NCI-H460 (cell line): ENCODE measurements around the gene ACTR6. TPM values are rescaled to one million over a fixed set of nuclear protein-coding genes. Genes with fewer than 3 reads are reported as not detected.
"Not testable (repeated sequence)": the region's sequence is repeated elsewhere in the genome, so short reads cannot be mapped to it uniquely, and the experiment has no call there.

Experiments used
- DNase-seq: peaks from one replicate; pipeline ENCODE4 v3.0.0-alpha.2; 2016; ENCODE audit warnings: low read depth; ENCODE audit errors: extremely low read depth
- small RNA-seq, 2 experiments: library from RNA; depleted of rRNA; stranded (forward); fragments of <200 nt; gene quantifications; one replicate each; pipeline ENCODE3, GENCODE V24; 2014
- total RNA-seq: library from RNA; depleted of rRNA; stranded (reverse); fragments of >200 nt; shearing (Covaris generic); gene quantifications from 2 replicates; pipeline ENCODE4 v1.2.3, GENCODE V29; 2014; rRNA removed

ACTR6 gene
- total RNA-seq, 1 experiment from 2014 or later, result 42.2 TPM

DNA sequence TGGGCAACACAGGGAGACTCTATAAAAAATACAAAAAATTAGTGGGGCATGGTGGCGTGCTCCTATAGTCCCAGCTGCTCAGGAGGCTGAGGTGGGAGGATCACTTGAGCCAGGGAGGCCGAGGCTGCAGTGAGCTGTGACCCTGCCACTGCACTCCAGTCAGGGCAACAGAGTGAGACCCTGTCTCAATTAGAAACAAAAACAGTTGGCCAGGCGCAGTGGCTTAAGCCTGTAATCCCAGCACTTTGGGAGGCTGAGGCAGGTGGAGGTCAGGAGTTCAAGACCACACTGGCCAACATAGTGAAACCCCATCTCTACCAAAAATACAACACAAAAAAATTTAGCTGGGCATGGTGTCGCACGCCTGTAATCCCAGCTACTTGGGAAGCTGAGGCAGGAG, 64.5 kb downstream of the ACTR6 start:
- DNase-seq, result not testable (repeated sequence)

DNA sequence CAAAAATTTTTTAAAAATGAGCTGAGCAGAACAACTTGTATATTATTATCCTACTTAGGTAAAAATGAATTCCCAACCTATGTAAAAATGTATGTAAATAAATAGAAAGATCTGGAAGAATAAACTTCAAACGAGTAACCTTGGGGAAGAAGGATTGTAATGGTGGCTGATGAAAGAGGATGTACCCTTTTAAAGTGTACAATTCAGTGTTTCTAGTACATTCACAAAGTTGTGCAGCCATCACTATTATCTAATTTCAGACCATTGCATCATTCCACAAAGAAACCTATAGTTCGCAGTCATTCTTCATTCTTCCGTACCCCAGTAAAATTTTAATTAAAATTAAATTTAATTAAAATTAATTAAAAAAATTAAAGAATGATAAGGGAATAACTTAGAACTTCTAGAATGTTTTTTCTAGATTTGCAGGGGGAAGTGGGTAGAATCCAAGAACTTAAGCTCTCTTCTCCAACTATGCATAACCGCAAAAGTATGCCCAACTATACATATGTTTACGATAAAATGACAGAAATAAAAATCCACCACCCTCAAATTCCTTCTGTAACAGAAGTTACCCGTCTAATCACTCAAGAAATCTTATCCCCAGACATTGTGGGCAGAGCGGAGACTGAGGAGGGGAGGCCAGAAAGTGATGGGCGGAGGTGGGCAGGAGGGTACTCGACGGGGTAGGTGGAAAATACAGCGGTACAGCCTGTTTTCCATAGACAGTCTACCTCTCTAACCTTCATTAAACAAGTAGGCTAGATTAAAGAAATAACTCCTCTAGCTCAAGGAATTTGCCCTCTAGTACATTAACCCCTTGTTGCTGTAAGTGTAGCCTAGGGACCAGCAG, 65.3 kb downstream of the ACTR6 start:
- no peak for DNase-seq

DNA sequence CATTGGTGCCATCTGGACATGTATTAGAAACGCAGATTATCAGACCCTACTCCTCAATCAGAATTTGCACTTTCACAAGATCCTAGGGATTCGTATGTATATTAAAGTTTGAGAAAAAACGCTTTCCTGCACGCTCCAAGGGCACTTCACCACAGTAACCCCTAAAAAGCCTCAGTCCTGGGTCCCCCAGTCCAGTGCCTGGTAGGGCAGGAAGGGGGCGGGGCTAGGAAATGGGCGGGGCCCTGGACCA, 65.9 kb downstream of the ACTR6 start:
- peak; percentile 84 for DNase-seq

DNA sequence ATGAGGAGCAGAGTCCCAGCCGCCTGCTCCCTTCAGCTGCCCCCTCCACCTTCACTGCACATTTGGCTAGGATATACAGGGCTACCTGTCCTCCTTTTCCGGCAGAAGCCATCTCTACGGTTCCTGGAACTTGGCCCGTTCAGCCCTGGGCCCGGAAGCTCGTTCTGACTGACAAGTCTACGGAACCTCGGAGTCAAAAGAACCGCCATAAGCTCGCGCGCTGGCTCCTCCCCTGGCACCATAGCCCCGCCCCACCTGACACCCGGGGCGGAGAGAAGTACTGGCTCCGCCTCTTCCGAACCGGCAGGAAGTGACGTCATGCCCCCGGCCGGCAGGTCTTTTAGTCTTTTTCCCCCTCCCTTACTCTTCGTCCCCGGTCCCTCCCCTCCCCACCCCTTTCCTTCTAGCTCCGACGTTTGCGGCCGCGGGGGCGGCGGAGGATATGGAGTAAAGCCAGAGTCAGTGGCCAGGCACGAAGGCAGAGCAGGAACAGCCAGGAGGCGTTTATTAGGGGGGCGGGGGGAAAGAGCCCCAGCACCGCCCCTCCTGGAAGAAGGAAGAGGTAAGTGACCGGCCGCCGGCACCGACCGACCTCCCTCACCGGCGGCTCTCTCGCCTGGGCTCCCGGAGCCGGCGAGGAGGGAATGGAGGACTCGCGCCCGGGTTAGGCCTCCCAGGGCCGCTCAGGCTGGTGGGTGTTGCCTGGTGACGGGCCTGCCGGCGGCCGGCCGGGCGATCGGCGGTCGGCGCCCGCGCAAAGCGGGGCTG, 66.4 kb downstream of the ACTR6 start, which contains the start of the genes DEPDC4 and SCYL2:
DEPDC4 (minus strand) TSS at position 245 of the 768 bp plus-strand sequence; CDS start at position 242, 3 bp downstream.
SCYL2 (plus strand) TSS at position 343 of the 768 bp plus-strand sequence. CDS start 15,794 bp downstream, outside the sequence.
- DNase-seq, result peak; percentile 96

DNA sequence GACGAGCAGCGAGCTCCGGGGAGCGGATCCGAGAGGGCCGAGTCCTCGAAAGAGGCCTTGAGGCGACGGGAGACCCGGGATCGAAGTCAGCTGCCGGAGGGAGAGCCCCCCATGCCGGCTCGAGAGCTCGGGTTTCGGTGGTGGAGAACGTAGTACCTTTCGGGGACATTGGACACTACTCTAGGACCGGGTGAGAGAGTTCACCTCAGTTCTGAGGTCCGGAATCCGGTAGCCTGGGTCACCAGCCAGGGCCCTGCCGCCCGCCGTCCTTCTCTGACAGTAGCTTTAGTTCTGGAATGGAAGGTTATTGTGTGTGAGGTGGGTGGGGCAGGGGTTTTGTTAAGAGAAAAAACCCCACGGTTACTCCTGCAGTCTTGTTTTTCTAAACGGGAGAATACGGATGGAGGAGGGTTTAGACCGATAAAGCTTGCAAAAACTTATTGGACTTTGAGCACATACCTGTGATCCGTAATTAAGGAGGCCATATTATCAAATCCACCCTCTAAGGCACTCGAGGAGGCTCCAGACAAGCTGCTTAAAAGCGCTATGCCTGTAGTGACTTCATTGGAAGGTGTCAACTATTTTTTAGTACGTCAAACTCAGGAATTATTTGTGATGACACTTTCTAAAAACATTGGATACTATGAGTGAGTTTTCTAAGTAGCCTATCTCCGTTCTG, 67.1 kb downstream of the ACTR6 start:
- no peak for DNase-seq

DNA sequence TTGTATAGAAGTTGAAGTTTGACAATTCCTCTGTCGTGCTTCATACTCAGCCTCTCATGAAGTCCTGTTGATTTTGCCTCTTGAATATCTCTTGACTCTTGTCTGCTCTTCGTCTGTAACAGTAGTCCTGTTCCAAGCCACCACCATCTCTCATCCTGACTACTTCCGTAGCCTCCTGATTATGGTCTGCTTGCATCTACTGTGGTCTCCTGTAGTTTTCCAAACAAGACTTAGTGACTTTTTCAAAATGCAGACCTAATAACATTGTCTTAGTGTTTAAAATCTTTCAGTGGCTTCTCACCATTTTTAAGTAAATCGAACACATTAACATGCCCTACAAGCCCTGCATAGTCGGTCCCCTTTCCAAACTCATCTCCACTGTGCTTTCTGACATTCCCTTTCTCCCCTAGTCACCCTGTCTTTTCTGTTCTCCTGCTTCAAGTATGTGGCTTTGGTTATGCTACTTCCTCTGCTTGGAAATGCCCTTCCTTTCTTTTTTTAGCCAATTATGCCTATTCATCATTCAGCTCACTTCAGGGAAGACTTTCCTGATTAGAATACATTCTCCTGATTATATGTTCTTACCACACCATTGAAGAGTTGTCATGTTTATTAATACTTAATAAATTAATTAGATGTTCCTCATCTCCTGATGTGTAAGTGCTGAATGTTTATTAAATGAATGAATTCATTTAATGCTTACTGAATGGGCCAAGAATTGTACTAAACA, 68.4 kb downstream of the ACTR6 start:
- DNase-seq, result no peak

DNA sequence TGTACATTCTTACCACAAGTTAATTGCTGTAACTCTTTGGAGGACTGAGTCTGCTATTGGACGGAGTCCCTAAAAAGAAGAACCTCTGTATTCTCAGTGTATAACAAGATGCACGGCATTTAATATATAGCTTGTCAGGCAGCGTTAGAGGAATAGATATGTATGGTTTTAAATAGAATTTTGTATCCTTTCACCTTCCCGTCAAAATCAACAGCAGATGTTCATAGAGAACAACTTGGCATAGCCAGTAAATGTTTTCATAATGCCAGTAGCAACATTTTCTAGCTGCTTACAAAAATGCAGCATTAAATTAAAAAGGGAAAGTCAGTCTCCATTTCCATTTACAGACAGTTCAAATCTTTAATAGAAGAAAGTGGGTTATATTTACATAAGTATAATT, 73.2 kb downstream of the ACTR6 start:
- no peak for DNase-seq

Small RNA genes within 50 kb of the gene (small RNA-seq; reads per million reads assigned to genes)
- gene MIR1827 (0 reads per million in 2 experiments), gene RF00019 (0 reads per million in 2 experiments), gene RN7SL176P (0 reads per million in 2 experiments)

Other genes with a start within 250 kb of the ACTR6 start
- 0.10 TPM in 1 of 2 replicates, not detected in the other for gene ANKS1B, start 215.9 kb upstream of the ACTR6 start, total RNA-seq
- gene BLTP3B, start 57.9 kb upstream of the ACTR6 start, total RNA-seq, result 34.5 and 36.7 TPM in 2 replicates
- gene DEPDC4, start 66.3 kb downstream of the ACTR6 start, total RNA-seq, result 1.7 and 3.3 TPM in 2 replicates
- gene SCYL2, start 66.4 kb downstream of the ACTR6 start, total RNA-seq, result 54.0 and 56.1 TPM in 2 replicates
- not detected in 2 replicates for gene SLC17A8, start 156.3 kb downstream of the ACTR6 start, total RNA-seq